Esophagus muscularis mucosa (tissue), 4 donors: ENCODE measurements around the gene SMIM27. TPM values are rescaled to one million over a fixed set of nuclear protein-coding genes. Genes with fewer than 3 reads are reported as not detected.
A peak's percentile ranks its signal among the peaks of the same experiment; 100 is the strongest.

Experiments
- DNase-seq: peaks from one replicate; pipeline ENCODE4 v3.0.0-alpha.2; 2017; ENCODE audit errors: extremely low spot score
- H3K27ac ChIP-seq, 4 donors: fragments of 200-600 bp; sonication (generic); replicated peaks in 1 of 4; 1 replicate in 3 of 4; 2 replicates in 1 of 4; pipeline ENCODE4 v1.5.1; 2016 to 2019; ENCODE audit warnings: mild to moderate bottlenecking in 1 of 4
- H3K27me3 ChIP-seq, 4 donors: fragments of 200-600 bp; sonication (generic); one replicate each; pipeline versions ENCODE4 v1.5.1 to v1.6.0; 2016 to 2019
- H3K36me3 ChIP-seq, 4 donors: fragments of 200-600 bp; sonication (generic); one replicate each; pipeline ENCODE4 v1.5.1; 2016 to 2019
- H3K4me1 ChIP-seq, 4 donors: fragments of 200-600 bp; sonication (generic); one replicate each; pipeline ENCODE4 v1.5.1; 2016 to 2019
- H3K4me3 ChIP-seq, 4 donors: fragments of 200-600 bp; sonication (generic); 1 replicate in 2 of 4; 2 replicates in 2 of 4; pipeline ENCODE4 v1.5.1; 2016 to 2019; ENCODE audit warnings: mild to moderate bottlenecking in 4 of 4, moderate library complexity in 1 of 4
- H3K9me3 ChIP-seq, 4 donors: fragments of 200-600 bp; sonication (generic); 1 replicate in 3 of 4; 2 replicates in 1 of 4; pipeline ENCODE4 v1.5.1; 2016 to 2019
- CTCF ChIP-seq, 3 experiments: fragments of 200-600 bp in 2 of 3; fragments of 450-650 bp in 1 of 3; sonication (generic) in 2 of 3; IDR thresholded peaks; one replicate each; pipeline ENCODE4 v1.5.1; 2017 to 2019; ENCODE audit warnings: antibody characterized with exemption in 3 of 3, mild to moderate bottlenecking in 2 of 3, moderate library complexity in 1 of 3
- EP300 ChIP-seq: sonication (generic); formaldehyde crosslinking; IDR thresholded peaks from one replicate; pipeline ENCODE4 v1.6.1; 2017; ENCODE audit warnings: antibody characterized with exemption
- POLR2A ChIP-seq: fragments of 450-650 bp; IDR thresholded peaks from one replicate; pipeline ENCODE4 v1.6.1; 2017; ENCODE audit warnings: antibody characterized with exemption, moderate library complexity, mild to moderate bottlenecking, low read depth
- POLR2AphosphoS5 ChIP-seq, 2 donors: sonication (generic); formaldehyde crosslinking; IDR thresholded peaks; one replicate each; pipeline ENCODE4 v1.6.1; 2017; ENCODE audit warnings: antibody characterized with exemption in 2 of 2
- WGBS: methylation state at CpG from one replicate; pipeline ENCODE4 v1.1.5; 2018; 5-methylcytosine and 5-hydroxymethylcytosine counted together
- intact Hi-C: fragments of 100-400 bp; cut with DNase I; formaldehyde crosslinking; loops from one replicate; pipeline ENCODE4 v1.15.1; 2023
- total RNA-seq, 4 donors: library from RNA; depleted of rRNA; stranded (reverse); fragments of >200 nt; gene quantifications; one replicate each; pipeline versions ENCODE4 v1.1.0 to v1.2.1, GENCODE V29; 2016

SMIM27 gene
- total RNA-seq, 4 donors from 2014 or later = 4.8 to 11.2 (median 7.8) TPM

- Histone ChIP-seq H3K9me3 (no peaks in the 10 kb centered on the region), H3K36me3 (peaks cover 5 to 30% (median 10%) of the 10 kb centered on the region in 4 donors), H3K4me3 (peak overlapping the region; percentile 79 to 83 (median 83)), H3K27me3 (no peaks in the 10 kb centered on the region), H3K4me1 (peaks cover 24 to 39% (median 30%) of the 10 kb centered on the region in 4 donors), H3K27ac (peak overlapping the region; percentile 90 to 93 (median 91))
- TF ChIP-seq CTCF (IDR thresholded peaks at IDR 0.05) (peak; percentile 47 to 60 (median 48)), EP300 (no peak), POLR2AphosphoS5 (IDR thresholded peaks at IDR 0.05) (peak in 1 of 2 donors; percentile 14)
- no peak for DNase-seq
- 6% methylated on average over 14 of the region's 17 CpGs for WGBS
- intact Hi-C loops = loop anchor here (2.0 to 5.0 kb wide), 2 partner anchors 21 to 45 kb away; partner anchors contain the start of gene RIGI
These were observed 20.1 kb downstream of the SMIM27 start for GRCh38 chr9:32571969-32572899.

- peak; percentile 98 for DNase-seq
- Histone ChIP-seq H3K36me3 (peaks cover 0 to 22% (median 3%) of the 10 kb centered on the region in 4 donors), H3K4me3 (peak within 1 kb of the TSS; percentile 79 to 83 (median 83)), H3K27me3 (no peaks in the 10 kb centered on the region), H3K9me3 (no peaks in the 10 kb centered on the region), H3K27ac (peak within 1 kb of the TSS; percentile 90 to 93 (median 91)), H3K4me1 (peaks cover 24 to 39% (median 30%) of the 10 kb centered on the region in 4 donors)
- TF ChIP-seq CTCF (IDR thresholded peaks at IDR 0.05) (no peak), POLR2A (peak; percentile 14), POLR2AphosphoS5 (IDR thresholded peaks at IDR 0.05) (peak; percentile 96)
- intact Hi-C loops = loop anchor here (2.0 to 5.0 kb wide), 2 partner anchors 22 to 46 kb away; partner anchors contain the start of gene RIGI
- WGBS = 0% methylated on average over 6 of the region's 36 CpGs
These were observed 20.9 kb downstream of the SMIM27 start, which contains the start of gene NDUFB6 for GRCh38 chr9:32572900-32573523. NDUFB6 (minus strand) TSS chr9:32573159; CDS start chr9:32573060, 99 bp downstream.

- 85% methylated on average over 7 of the region's 7 CpGs for WGBS
- Histone ChIP-seq H3K36me3 (peaks cover 0 to 15% (median 0%) of the 10 kb centered on the region in 4 donors), H3K4me3 (peak overlapping the region in 1 of 4 donors; percentile 83), H3K27me3 (no peaks in the 10 kb centered on the region), H3K4me1 (peaks cover 24 to 39% (median 30%) of the 10 kb centered on the region in 4 donors), H3K27ac (peak overlapping the region; percentile 90 to 93 (median 91)), H3K9me3 (no peaks in the 10 kb centered on the region)
- intact Hi-C loops = loop anchor here (2.0 to 5.0 kb wide), 2 partner anchors 23 to 47 kb away; partner anchors contain the start of gene RIGI
- TF ChIP-seq CTCF (IDR thresholded peaks at IDR 0.05) (no peak), EP300 (no peak), POLR2AphosphoS5 (IDR thresholded peaks at IDR 0.05) (no peak), POLR2A (no peak)
- no peak for DNase-seq
These were observed 21.7 kb downstream of the SMIM27 start for GRCh38 chr9:32573821-32574220.

DNA sequence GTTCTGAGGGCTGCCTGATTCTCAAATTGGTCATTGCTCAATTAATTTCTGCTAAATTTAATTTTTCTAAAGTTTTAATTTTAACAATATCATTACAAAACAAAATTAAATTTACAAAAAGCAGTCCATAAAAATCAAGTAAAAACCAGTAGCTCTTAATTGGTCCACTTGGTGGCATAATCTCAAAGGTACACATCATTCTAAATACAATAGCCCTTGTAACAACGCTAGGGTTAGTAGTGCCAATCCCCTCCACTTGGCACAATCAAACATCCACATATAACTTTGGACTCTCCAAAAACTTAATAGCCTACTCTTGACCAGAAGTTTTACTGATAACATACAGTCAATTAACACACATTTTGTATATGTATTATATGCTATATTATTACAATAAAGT, 22.7 kb downstream of the SMIM27 start:
- Histone ChIP-seq H3K27me3 (no peaks in the 10 kb centered on the region), H3K27ac (no peak overlapping the region), H3K4me3 (no peak overlapping the region), H3K9me3 (no peaks in the 10 kb centered on the region), H3K4me1 (peaks cover 30 to 38% (median 31%) of the 10 kb centered on the region in 4 donors), H3K36me3 (peaks cover 0 to 5% (median 0%) of the 10 kb centered on the region in 4 donors)
- TF ChIP-seq EP300 = no peak
- no peak for TF ChIP-seq POLR2A
- no peak for TF ChIP-seq CTCF (IDR thresholded peaks at IDR 0.05)
- no peak for TF ChIP-seq POLR2AphosphoS5 (IDR thresholded peaks at IDR 0.05)
- 69% methylated on average over 1 of the region's 1 CpG for WGBS
- intact Hi-C loops = loop anchor here (5.0 kb wide), 1 partner anchor 48 kb away; the partner anchor contains the start of gene RIGI
- no peak for DNase-seq
